SKM-1 (cell line): Measurements from ENCODE around the gene C2orf49.
A peak's percentile ranks its signal among the peaks of the same experiment; 100 is the strongest.
"Not testable (repeated sequence)": the region's sequence is repeated elsewhere in the genome, so short reads cannot be mapped to it uniquely, and the experiment has no call there.

Source experiments
- DNase-seq: peaks from one replicate; lab custom pipeline; 2025; ENCODE audit not compliant: unreplicated experiment; lab: John Stamatoyannopoulos, UW

C2orf49 gene

GRCh38 chr2:105320651-105321215 is 16.6 kb upstream of the C2orf49 start:
- no peak for DNase-seq

- DNase-seq = no peak
Observed at GRCh38 chr2:105321875-105322646, 15.3 kb upstream of the C2orf49 start.

- no peak for DNase-seq
Observed at GRCh38 chr2:105323111-105323510, 14.2 kb upstream of the C2orf49 start.

- peak; percentile 13 for DNase-seq
Observed at GRCh38 chr2:105324101-105324500, 13.2 kb upstream of the C2orf49 start.

- no peak for DNase-seq
Observed at GRCh38 chr2:105324732-105325131, 12.6 kb upstream of the C2orf49 start.

GRCh38 chr2:105325389-105325963 is 11.9 kb upstream of the C2orf49 start:
- DNase-seq = no peak

GRCh38 chr2:105327271-105327670 is 10.1 kb upstream of the C2orf49 start:
- DNase-seq = not testable (repeated sequence)

- DNase-seq = no peak
Observed at GRCh38 chr2:105327690-105328089, 9.7 kb upstream of the C2orf49 start.

- no peak for DNase-seq
Observed at GRCh38 chr2:105328281-105329196, 8.8 kb upstream of the C2orf49 start.

- DNase-seq = no peak
Observed at GRCh38 chr2:105329197-105329554, 8.2 kb upstream of the C2orf49 start.

GRCh38 chr2:105329561-105330495 is 7.5 kb upstream of the C2orf49 start, which contains the start of gene TGFBRAP1:
Gene TGFBRAP1, minus strand, starts transcription at chr2:105329735. Its CDS starts 21,434 bp downstream, at chr2:105308301.
- peak; percentile 15 for DNase-seq

- no peak for DNase-seq
Observed at GRCh38 chr2:105330681-105331375, 6.5 kb upstream of the C2orf49 start.

- no peak for DNase-seq
Observed at GRCh38 chr2:105334211-105334610, 3.1 kb upstream of the C2orf49 start.

- DNase-seq = no peak
Observed at GRCh38 chr2:105335469-105335868, 1.9 kb upstream of the C2orf49 start.

GRCh38 chr2:105336786-105337121 is 586 bp upstream of the C2orf49 start:
- DNase-seq = no peak

GRCh38 chr2:105338020-105338385 is 663 bp downstream of the C2orf49 start:
- no peak for DNase-seq

- DNase-seq = no peak
Observed at GRCh38 chr2:105339414-105339813, 2.1 kb downstream of the C2orf49 start.

GRCh38 chr2:105344704-105345345 is 7.5 kb downstream of the C2orf49 start:
- DNase-seq = no peak

- DNase-seq = no peak
Observed at GRCh38 chr2:105357122-105357521, 19.8 kb downstream of the C2orf49 start.
